Stimulated activated CD4-positive, alpha-beta T cell treated with anti-CD3 and anti-CD28 coated beads, Interleukin-2, amount 100 ng/mL, for 48 hours (primary cell): ENCODE data around the gene EGF.
A peak's percentile ranks its signal among the peaks of the same experiment; 100 is the strongest.
"Not testable (repeated sequence)": the region's sequence is repeated elsewhere in the genome, so short reads cannot be mapped to it uniquely, and the experiment has no call there.

Experiments
- DNase-seq, 2 donors: peaks; one replicate each; pipeline ENCODE4 v3.0.0-alpha.2; 2020

The EGF gene

GRCh38 chr4:109915385-109916026 is 2.8 kb downstream of the EGF start:
- DNase-seq, result no peak

GRCh38 chr4:109916027-109916409 is 3.3 kb downstream of the EGF start:
- no peak for DNase-seq

DNA sequence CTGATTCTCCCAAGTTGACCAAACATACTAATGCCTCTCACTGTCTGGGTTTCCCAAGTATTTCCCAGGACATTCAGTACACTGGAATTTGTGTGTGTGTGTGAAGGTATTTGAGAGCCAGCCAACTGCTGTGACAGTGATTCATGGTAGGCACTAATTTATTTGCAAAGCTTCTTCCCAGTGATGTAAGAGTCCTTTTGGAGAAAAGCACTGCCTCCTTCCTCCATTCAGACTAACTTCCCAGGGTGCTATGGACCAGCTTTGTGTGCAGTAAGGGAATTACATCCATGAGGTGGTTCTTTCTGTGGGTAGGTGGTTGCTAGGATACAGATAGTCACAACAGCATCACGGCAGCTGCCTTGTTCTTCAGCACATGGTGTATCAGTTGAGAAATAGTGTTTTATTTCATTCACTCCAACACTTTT is 8.7 kb downstream of the EGF start:
- DNase-seq, result no peak

DNA sequence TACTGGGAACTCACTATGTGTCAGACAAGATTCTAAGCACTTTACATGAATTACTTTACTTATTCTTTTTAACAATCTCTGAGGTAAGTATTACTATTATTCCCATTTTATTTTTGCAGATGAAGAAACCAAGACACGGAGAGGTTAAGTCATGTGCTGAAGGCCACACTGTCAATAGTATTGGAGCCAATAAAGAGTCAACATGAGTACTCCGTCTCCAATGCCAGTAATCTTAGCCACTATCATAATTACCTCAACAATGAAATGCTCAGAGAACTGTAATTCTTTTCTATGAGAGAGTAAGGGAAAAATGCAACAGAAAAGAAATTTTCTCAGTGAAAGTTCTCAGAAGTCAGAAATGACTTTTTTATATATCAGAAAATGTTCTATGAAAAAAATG is 12.7 kb downstream of the EGF start:
- DNase-seq, result no peak

GRCh38 chr4:109928327-109929045 is 15.8 kb downstream of the EGF start:
- DNase-seq, result no peak

- no peak for DNase-seq
These were observed 17.8 kb downstream of the EGF start for GRCh38 chr4:109930464-109930863.

- DNase-seq, result no peak
These were observed 18.2 kb downstream of the EGF start for GRCh38 chr4:109930872-109931271.

DNA sequence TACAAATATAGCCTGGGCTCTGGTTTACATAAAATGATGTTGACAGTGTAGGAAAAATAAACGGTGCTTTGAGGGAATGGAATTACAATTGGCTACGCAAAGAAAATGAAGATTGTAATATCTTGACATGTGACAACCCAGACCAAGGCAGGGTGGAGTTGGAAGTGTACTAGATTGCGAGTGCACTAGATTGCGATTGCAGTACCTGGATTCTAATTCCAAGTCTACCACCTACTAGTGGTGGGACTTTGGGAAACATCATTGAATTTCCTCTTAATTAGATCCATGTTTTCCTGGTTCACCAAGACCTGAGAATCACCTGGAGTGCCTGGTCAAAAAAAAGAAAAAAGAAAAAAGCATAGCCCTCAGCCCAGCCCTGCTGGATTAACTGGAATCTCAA is 18.6 kb downstream of the EGF start:
- DNase-seq, result no peak

GRCh38 chr4:109937352-109937751 is 24.7 kb downstream of the EGF start:
- not testable (repeated sequence) for DNase-seq

DNA sequence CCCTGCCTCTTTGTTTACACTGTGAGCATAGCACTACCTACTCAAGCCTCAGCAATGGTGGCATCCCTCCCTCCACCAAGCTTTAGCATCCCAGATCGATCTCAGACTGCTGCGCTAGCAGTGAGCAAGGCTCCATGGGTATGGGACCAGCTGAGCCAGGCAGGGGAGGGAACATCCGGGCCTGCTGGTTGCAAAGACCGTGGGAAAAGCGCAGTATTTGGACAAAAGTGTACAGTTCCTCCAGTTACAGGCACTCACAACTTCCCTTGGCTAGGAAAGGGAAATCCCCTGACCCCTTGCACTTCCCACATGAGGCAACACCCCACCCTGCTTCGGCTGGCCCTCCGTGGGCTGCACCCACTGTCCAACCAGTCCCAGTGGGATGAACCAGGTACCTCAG is 26.5 kb downstream of the EGF start:
- DNase-seq, result no peak

GRCh38 chr4:109942292-109942926 is 29.7 kb downstream of the EGF start:
- no peak for DNase-seq

GRCh38 chr4:109943745-109944144 is 31.1 kb downstream of the EGF start:
- no peak for DNase-seq

GRCh38 chr4:109944591-109944990 is 31.9 kb downstream of the EGF start:
- no peak for DNase-seq

GRCh38 chr4:109945056-109945455 is 32.4 kb downstream of the EGF start:
- DNase-seq, result peak in 1 of 2 donors; percentile 19

GRCh38 chr4:109946120-109946519 is 33.4 kb downstream of the EGF start:
- no peak for DNase-seq

DNA sequence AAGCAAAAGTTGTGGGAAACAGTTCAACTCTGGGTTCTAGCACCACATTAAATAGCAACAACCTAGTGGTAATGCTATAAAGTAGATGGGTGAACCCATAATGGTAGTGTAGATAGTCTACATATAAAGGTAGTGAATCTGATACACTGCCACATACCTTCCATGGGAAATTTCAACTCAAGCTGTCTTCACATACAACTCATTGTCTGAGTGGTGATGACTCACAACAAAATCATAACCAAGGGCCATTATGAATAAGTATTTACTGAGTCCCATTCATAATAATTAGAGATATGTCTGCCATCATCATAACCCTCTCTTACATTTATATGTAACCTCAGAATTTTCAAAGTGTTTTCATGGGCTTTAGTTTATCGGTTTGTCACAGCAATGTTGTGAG is 34.8 kb downstream of the EGF start:
- no peak for DNase-seq

DNA sequence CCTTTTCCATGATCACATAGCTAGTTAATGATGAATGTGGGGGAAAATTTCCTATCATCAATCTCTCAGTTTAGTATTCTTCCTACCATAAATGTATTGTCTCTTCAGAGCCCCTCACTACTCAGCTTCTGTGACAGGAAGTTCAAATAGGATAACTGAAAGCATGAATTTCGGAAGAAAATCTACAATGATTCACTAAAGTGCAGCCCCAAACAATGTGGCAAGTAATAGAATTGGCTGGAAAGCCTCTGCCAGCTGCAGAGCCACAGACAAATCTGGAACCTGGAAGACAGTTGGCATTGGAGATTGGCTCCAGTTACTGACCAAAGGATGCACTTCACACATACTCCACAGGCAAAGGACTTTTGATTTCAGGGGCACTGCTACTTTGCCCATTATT is 35.2 kb downstream of the EGF start:
- DNase-seq, result no peak

DNA sequence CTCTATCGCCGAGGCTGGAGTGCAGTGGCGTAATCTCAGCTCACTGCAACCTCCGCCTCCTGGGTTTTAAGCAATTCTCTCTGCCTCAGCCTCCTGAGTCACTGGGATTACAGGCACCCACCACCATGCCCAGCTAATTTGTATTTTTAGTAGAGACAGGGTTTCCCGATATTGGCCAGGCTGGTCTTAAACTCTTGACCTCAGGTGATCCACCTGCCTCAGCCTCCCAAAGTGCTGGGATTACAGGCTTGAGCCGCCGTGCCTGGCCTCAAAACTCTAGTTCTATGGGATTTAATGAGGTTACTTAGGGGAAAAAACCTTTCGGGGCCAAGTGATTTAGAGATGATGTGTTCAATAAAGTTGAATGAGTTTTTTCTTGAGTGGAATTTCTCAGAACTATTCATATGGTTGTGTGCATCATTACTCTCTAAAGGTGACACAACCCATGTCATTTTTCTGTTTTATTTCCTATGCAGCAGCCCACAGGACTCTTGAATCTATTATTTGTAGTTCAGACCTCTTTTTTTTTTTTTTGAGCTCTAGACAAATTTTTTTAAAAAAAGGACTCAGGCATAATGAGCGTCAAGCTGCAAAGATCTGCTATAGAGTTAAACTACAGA is 36.5 kb downstream of the EGF start:
- DNase-seq, result not testable (repeated sequence)

DNA sequence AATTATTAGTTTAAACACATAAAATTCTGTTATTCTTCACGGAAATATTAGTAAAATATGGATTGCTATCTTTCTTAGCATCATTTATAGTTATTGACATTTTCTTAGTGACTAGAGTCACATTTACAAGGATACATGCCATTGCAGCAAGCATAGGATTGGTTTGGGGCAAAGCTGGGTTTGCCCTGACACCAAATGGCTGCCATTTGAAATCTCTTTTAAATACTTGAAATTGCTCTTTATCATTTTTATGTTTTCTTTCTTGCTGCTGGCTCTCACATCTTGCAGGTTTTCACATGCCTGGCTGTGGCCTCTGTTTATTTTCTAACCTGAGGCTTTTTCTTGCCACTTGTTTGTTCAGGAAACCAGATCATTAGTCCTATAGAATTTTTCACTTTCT is 39.9 kb downstream of the EGF start:
- DNase-seq, result no peak

DNA sequence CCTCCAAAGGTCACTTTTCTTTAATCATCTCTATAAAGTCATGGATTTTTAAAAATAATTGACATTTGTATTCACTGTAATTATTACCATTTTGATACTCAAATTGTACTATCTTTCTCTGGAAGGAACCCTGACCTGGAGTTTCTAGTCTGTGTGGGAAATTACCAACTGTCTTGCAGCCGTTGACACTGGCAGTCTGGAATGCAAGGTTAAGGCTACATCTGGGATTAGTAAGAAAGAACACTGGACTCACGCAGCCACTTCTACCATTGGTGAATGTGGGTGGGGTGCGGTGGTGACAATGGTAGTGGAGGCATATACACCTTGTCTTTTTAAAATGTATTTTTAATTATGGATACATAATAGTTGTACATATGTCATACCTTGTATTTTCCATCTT is 40.9 kb downstream of the EGF start:
- no peak for DNase-seq

GRCh38 chr4:109955146-109955545 is 42.5 kb downstream of the EGF start:
- no peak for DNase-seq

DNA sequence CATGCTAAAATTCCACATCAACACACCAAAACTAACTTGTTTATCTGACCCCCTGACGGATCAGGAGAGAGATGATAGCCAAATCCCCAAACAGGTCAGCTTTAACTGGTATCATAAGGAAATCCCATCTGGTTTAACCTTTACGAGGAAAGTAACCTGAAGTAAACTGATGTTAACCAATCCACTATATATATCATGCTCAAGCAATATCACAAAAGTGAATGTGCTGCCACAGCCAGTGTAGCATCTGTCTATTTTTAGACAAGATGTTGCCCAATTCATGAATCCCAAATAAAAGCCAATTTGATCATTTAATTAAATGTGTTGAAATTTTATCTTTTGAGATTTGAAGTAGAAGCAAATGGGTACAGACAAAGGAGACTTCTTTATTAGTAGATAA is 44.5 kb downstream of the EGF start:
- DNase-seq, result no peak

DNA sequence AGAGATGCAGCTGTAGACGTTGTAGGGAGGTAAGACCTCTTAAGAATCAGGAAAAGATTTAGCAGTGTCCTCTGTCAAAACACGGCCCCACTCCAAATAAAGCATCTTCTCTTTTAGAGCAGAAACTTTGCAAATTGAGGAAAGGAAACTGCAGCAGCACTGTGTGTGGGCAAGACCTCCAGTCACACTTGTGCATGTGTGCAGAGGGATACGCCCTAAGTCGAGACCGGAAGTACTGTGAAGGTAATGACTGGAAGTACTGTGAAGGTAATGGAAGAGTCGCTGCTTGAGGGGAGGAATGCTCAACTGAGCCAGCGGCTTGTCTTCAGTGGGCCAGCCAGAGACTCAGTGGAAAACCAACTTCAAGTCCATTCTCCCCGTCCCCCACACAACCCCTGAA is 46.5 kb downstream of the EGF start:
- no peak for DNase-seq

GRCh38 chr4:109962401-109962800 is 49.7 kb downstream of the EGF start:
- no peak for DNase-seq
